HG03575 (cell line): Measurements from ENCODE around the gene SRSF7.
"Not testable (repeated sequence)": the region's sequence is repeated elsewhere in the genome, so short reads cannot be mapped to it uniquely, and the experiment has no call there.

Experiments used
- ATAC-seq: cut with Tn5 transposase; IDR thresholded peaks from one replicate; pipeline ENCODE4 v1.9.1; 2021; ENCODE audit not compliant: unreplicated experiment, insufficient number of reproducible peaks, low FRiP score; ENCODE audit errors: extremely low read depth

SRSF7 gene

DNA sequence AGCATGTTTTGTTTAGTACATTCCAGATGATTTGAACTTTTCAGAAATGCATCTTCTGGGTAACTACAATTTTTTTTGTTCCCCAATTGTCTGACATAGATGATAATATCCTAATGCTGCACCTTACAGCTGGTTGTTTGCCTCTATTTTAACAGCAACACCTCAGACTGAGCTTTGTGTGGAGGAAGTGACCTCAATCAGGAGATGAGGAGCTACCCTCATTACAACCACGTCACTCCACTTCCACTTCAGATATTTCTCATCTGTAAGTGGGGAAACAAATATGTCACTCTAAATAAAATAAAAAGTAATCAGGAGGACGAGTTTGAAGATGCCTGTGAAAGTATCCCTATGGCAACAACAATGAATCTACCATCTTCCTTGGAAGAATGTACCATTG, 12.1 kb upstream of the SRSF7 start:
- no peak for ATAC-seq

DNA sequence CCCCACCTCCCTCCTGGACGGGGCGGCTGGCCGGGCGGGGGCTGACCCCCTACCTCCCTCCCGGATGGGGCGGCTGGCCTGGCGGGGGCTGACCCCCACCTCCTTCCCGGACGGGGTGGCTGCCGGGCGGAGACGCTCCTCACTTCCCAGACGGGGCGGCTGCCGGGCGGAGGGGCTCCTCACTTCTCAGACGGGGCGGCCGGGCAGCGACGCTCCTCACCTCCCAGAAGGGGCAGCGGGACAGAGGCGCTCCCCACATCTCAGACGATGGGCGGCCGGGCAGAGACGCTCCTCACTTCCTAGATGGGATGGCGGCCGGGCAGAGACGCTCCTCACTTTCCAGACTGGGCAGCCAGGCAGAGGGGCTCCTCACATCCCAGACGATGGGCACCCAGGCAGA, 4.7 kb upstream of the SRSF7 start:
- not testable (repeated sequence) for ATAC-seq

DNA sequence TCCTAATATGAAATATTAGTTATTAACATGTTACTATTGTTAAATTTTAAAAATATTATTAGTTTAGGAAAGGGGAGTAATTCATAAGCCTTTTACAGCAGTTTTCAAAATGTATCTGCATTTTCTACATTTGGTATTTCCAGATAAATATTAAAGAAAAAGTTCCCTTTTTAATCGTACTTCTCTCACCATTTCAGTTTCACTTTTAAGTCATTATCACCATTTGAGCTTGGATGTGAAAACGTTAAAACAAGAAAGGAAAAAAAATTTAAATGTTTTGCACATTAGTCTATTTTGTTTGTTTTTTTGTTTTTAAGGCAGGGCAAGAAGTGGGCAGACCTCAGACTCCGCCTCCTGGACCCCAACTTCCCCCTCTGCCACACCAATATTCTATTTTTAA, 3.3 kb upstream of the SRSF7 start:
- no peak for ATAC-seq

DNA sequence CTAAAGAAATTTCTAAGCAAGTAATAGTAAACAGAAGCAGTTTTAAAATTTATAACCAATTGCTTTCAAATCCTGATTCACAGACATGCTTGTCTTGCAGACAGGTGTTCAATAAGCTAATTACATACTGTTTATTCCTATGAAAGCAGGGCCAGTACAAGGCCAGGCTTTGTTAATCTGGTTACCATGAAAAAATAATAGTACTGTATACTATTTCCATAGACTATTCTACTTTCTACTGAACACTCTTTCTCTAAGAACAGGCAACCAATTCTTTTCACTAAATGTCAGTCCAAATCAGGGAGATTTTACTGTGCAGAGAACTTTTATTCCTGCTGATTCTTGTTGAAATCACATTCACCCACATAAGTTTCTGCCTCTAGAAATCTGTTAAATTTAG, 2.9 kb upstream of the SRSF7 start:
- ATAC-seq = no peak

DNA sequence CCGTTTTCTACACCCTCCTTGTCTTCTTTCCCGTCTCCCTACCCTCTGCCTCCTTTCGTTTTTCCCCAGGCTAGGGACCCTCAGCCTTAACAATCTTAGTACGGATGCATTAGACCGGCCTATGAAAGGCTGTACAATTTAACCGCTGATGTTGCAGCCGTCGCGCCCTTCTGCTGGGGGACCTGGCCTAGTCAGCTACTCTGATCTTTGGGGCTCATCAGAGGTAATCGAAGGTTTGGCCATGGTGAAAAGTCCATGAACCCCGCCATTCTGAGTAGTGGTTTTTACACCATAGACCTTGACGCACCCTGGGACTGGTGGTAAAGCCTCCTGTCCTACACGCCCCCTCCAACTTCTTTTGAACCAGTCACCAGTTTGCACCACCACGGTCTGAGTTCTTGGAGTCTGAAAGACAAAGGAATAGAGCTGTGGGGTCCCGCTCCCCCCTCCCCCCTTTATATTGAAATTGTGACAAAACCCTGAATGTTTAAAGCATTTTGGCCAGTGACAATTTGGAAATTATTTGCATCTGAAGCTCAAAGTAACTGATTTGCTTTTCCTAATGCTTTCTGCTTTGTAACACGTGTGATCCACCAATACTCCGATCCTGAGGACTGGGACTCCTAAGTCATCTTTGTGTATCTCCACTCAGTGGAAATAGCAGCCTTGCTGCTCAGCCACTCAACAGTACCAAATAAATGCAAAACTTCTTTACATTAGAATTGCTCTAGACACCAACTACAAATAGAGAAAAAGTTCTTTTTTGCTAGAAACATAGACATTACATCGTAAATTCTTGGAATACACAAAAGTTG, 642 bp upstream of the SRSF7 start:
- ATAC-seq = no peak

DNA sequence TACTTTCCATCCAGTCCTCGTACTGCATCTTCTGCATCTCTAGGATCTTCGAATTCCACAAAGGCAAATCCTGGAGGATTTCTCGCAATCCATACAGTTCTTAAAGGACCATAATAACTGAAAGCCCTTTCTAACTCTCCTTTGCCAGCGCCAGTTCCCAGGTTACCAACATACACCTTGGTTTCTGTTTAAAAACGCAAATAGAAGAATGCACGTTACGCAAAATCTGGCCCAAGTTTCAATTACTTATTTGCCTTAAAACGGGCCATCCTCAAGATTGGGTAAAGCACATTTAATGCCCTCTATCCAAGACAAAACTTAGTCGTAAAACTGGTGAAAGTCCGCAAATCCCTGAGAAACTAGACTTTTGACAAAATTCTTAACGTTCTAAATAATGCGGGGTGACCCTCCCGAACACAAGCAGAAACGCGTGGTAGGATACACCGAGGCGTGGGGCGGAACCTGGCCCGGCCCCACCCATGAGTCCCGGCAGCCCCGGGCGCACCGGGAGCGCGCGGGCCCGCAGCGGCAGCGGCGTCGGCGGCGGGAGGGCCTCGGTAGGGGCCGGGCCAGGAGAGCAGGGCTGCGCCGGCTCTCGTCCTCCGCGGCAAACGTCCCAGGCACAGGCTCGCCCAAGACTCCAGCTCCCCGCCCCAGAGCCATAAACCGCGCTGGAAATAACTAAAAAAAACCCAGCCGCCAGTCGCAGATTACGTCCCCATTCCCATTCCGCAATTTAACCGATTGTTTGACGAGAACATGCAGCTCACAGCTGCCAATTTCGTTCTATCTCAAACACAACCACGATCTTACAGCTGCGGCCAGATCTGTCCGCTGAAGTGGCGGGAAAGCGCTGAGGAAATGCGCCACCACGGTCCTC, 910 bp downstream of the SRSF7 start:
- ATAC-seq = no peak

DNA sequence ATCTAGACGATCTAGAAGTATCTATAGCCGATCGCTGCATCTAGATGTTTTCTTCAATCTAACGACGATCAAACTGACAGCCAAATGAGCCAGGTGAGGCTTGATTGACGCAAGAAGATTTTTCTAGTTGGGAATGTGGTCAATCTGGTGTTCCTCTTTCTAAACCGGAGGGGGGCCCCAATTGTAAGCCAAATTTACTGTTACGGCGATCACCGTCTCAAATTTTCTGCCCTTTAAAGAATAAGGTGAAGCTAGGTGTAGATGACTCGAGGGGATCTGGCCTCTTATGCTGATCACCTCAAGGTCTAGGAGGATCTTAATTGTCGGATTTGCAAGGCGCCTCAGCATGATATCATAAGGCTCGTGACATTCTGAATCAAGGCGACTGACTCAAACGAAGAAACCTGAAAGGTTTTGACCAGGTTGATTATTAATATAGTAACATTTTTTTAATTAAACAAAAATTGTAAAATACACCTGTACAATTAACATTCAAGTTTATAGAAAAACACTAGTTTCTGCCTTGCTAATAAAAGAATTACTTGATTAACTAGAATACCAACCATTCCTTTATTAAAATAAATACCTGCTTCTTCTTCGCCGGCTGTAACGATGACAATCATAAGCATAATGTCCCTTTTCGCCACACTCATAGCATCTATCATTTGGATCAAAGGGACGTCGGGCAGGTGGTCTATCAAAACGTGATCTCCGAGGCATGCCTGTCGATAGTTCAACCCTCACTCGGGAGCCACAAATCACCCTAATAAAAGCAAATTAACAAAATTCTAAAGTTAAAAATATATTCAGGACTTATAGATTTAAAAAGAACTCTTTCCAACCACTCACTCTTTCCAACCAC, 2.0 kb downstream of the SRSF7 start:
- no peak for ATAC-seq

DNA sequence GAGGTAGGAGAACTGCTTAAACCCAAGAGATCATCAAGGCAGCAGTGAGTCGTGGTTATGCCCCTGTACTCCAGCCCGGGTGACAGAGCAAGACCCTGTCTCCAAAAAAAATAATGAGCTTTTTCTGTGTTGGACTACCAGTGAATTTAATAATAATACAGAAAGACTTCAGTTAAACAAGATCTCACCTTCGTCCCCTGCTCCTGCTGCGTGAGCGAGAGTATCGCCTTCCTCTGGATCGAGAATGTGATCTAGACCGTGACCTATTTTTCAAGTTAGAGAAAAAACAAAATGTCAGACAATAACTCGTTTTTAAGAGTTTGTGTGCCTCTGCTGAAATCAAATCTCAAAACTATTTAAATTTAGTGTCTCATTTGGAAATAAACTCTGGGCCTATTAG, 2.8 kb downstream of the SRSF7 start:
- ATAC-seq = no peak

DNA sequence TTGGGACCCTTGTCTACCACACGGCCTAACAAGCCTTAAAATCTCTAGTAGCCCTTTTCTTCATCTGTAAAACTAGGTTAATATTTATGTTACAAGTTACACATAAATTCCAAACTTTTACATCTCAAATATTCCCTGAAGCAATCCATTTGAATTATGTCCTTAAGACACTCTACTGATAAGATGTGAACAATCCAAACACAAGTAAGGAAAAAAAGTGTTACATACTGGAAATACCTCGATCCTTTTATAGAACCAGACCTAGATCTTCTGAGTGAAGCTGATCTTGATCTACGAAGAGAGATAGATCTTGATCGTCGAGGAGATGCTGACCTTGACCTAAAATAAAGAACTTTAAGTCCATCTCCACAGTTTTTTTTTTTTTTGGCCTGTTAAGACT, 3.3 kb downstream of the SRSF7 start:
- ATAC-seq = no peak

DNA sequence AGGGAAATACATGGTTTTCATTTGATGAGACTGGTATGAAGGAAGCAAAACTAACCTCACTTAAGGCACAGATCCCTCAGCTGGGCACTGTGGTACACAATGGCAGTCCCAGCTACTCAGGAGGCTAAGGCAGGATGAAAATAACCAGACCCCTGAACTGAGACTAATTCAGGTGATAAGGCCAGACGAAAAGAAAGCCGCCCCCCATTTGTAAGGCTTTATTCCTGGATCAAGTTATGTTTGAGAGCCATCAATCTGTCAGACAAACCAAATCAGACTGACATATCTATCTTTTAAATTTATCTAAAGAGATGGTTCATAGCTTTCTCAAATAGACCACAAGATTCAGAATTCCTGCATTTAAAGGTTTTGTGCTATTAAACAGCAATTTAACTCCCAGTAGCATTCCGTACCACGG, 4.1 kb downstream of the SRSF7 start:
- no peak for ATAC-seq

DNA sequence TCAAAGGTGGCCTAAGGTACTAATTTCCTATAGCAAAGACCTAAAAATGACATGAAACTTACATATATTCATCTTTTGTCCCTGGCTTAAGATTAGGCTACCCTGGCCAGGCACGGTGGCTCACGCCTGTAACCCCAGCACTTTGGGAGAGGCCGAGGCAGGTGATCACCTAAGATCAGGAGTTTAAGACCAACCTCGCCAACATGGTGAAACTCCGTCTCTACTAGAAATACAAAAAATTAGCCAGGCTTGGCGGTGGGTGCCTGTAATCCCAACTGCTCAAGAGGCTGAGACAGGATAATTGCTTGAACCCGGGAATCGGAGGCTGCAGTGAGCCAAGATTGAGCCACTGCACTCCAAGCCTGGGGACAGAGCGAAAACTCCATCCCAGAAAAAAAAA, 5.9 kb downstream of the SRSF7 start:
- ATAC-seq = no peak

DNA sequence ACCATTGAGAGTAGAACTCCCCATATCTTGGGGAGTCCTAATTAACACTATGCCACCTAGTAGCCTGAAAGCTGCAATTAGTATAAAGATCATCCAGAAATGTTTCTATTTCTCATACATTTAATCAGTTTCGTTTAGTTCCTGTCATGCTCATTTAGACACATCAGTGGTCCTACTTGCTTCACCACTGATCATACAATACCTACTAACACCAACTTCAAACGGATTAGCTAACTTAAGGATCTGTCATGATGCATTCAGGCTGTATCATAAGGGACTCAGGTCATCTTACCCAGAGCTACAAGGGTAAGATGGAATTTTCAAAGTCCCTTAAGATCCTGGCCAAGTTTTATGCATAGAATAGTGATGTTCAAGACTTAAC, 6.8 kb downstream of the SRSF7 start:
- ATAC-seq = no peak

DNA sequence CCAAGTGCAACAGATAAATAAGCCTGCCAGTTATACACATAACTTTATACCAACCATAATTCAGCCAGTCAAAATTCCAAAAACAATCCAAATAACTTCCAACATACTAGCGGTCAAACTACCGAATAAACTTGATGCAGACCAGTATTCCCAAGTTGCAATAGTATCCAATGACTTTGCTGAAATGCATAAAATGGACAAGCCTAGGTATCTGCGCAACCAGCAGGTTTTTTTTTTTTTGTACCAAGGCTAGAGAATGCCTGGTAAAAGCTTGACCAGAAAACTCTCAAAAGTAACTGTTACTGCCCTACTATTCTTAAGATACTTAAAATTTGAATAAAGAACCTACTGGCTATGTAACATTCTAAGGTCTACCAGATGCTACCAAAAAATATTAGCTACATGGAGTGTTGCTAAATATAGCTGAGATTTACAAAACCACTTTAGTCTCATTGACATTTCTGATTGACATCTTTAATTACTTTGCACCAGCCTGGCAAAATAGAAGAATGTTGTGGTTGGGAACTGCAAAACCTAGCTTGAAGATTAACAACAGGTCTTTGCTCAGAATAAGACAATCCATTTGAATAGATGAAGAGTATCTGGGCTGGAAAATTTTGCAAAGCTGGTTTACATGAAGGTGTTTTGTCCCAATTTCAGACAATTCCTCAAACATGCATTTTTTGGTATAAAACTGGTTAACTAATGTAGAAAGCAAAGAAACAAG, 7.3 kb downstream of the SRSF7 start:
- no peak for ATAC-seq

DNA sequence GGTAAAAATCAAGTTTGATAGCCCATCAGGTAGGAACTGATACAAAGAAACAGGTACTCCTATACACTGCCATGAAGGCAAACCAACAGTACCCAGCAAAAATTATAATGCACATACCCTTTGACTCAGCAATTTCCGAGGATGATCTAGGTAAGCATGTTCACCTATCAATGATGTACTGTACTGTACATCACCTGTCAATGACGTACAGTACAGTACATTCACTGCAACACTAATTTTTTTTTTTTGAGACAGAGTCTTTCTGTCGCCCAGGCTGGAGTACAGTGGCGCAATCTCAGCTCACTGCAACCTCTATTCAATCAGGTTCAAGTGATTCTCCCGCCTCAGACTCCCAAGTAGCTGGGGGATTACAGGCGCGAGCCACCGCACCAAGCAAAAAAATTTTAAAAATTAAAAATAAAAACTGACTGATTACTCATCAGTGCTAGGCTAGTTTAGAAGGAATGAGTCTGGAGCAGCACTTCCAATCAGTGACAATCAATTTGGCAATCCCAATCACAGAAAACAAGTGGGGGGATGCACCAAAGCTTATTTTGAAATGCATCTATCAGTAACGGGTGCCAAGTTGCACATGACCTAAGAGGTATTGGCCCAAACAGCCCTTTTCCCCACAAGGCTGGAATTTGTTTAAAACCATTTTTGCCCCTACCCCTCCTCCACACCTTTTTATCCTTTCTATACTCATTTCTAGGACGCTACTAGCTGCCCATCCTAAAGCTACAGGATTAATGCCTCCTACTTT, 8.2 kb downstream of the SRSF7 start:
- no peak for ATAC-seq

DNA sequence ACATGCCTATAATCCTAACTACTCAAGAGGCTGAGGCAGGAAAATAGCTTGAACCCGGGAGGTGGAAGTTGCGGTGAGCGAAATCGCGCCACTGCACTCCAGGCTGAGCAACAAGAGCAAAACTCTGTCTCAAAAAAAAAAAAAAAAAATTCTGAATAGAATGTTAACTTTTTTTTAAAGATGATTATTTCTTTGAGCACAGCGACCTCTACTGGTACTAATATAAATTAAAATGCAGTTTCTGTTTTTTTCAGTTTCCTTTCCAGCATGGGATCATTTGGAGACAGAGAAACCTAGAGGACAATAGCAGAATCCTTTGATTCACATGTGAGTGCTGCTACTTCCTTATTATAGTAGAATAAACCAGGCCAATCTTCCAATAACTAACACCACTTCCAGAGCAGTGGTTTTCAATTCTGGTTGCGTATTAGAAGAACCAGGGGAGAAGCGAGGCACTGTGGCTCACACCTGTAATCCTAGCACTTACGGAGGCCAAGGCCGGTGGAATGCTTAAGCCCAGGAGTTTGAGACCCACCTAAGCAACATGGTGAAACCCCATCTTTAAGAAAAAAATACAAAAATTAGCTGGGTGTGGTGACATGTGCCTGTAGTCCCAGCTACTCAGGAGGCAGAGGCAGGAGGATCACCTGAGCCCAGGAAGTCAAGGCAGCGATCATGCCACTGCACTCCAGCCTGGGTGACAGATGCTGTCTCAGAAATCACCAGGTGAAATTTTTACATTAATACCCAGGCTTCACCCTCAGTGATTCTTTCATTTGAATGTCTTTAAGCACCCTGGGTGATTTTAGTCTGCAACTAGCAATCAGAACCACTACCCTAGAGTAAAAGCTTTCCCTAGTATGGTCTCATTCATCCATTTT, 10.1 kb downstream of the SRSF7 start:
- ATAC-seq = no peak

DNA sequence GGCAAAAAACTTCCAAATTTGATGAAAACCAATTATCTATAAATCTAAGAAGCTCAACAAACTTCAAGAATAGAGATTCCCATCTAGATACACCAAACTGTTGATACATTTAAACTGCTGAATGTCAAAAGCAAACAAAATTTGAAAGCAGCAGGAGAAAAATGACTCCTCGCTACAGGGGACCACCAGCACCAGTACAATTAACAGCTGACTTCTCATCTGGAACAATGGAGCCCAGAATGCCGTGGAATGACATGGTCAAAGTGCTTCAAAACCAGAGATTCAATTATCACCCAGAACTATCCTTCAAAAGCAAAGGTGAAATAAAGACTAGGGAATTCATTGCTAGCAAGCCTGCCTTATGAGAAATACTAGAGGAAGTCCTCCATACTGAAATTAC, 11.6 kb downstream of the SRSF7 start:
- ATAC-seq = no peak

DNA sequence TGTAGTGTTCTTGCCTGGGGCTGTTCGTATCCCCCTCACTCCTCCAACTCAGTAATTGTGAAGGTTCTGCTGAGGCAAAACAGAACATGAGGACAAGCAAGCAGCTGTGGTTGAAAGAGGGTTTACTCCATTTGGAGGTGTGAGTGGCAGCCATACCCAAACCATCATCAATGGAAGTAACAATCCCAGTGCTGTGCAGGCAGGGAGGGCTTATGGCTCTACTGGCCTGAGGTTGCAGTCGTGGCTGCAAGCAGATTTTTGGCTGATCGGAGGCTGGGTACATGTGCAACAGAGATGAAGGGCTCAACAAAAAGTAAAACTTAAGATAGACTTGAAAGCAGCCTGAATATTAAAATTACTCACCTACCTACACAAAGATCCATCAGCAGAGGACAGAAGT, 13.2 kb downstream of the SRSF7 start:
- ATAC-seq = no peak
